Trophoblast cell (in vitro differentiated cells and primary cell): ENCODE results near the gene CXCL1.

ENCODE experiments used
- DNase-seq, 2 donors: peaks; one replicate each; pipeline ENCODE4 v3.0.0-alpha.2; 2016
- H2AFZ ChIP-seq: 2 replicates; pipeline ENCODE4 v1.6.1; 2013; ENCODE audit warnings: low read length, moderate library complexity, mild to moderate bottlenecking; ENCODE audit not compliant: insufficient read depth, poor library complexity
- H2AK5ac ChIP-seq: 2 replicates; pipeline ENCODE4 v1.6.1; 2013; ENCODE audit warnings: mild to moderate bottlenecking, low read length
- H2BK120ac ChIP-seq: 2 replicates; pipeline ENCODE4 v1.6.1; 2013; ENCODE audit warnings: low read length, mild to moderate bottlenecking, moderate library complexity; ENCODE audit not compliant: insufficient read depth, poor library complexity
- H2BK12ac ChIP-seq: 2 replicates; pipeline ENCODE4 v1.6.1; 2013; ENCODE audit warnings: mild to moderate bottlenecking, low read length, moderate library complexity
- H2BK5ac ChIP-seq: 2 replicates; pipeline ENCODE4 v1.6.1; 2013; ENCODE audit warnings: low read length, low read depth, moderate library complexity, mild to moderate bottlenecking; ENCODE audit not compliant: poor library complexity
- H3K14ac ChIP-seq: 2 replicates; pipeline ENCODE4 v1.6.1; 2013; ENCODE audit warnings: mild to moderate bottlenecking, low read length
- H3K18ac ChIP-seq: 2 replicates; pipeline ENCODE4 v1.6.1; 2013; ENCODE audit warnings: mild to moderate bottlenecking, low read length
- H3K23ac ChIP-seq: 2 replicates; pipeline ENCODE4 v1.6.1; 2013; ENCODE audit warnings: low read length
- H3K27ac ChIP-seq: 2 replicates; pipeline ENCODE4 v1.5.1; 2013; ENCODE audit warnings: low read depth, mild to moderate bottlenecking, inconsistent platforms, low read length, moderate library complexity
- H3K27me3 ChIP-seq: 2 replicates; pipeline ENCODE4 v1.6.1; 2013; ENCODE audit warnings: inconsistent platforms, mild to moderate bottlenecking, low read length, moderate library complexity; ENCODE audit not compliant: insufficient read depth
- H3K36me3 ChIP-seq, 2 experiments: 1 replicate in 1 of 2; 2 replicates in 1 of 2; pipeline ENCODE4 v1.6.1; 2013; ENCODE audit warnings: low read length in 2 of 2, mild to moderate bottlenecking in 2 of 2, moderate library complexity in 1 of 2; ENCODE audit not compliant: insufficient read depth in 2 of 2, control insufficient read depth in 1 of 2
- H3K4ac ChIP-seq: 2 replicates; pipeline ENCODE4 v1.6.1; 2013; ENCODE audit warnings: low read depth, mild to moderate bottlenecking, low read length, moderate library complexity
- H3K4me1 ChIP-seq, 2 experiments: 1 replicate in 1 of 2; 2 replicates in 1 of 2; pipeline ENCODE4 v1.6.1; 2013; ENCODE audit warnings: low read length in 2 of 2, mild to moderate bottlenecking in 2 of 2, moderate library complexity in 1 of 2; ENCODE audit not compliant: insufficient read depth in 2 of 2, control insufficient read depth in 1 of 2
- H3K4me2 ChIP-seq: 2 replicates; pipeline ENCODE4 v1.6.1; 2013; ENCODE audit warnings: inconsistent platforms, mild to moderate bottlenecking, low read length, moderate library complexity
- H3K4me3 ChIP-seq: 2 replicates; pipeline ENCODE4 v1.5.1; 2013; ENCODE audit warnings: mild to moderate bottlenecking, low read depth, low read length, inconsistent platforms
- H3K79me1 ChIP-seq: one replicate; pipeline ENCODE4 v1.6.1; 2013; ENCODE audit warnings: low read length
- H3K79me2 ChIP-seq: 2 replicates; pipeline ENCODE4 v1.6.1; 2013; ENCODE audit warnings: low read length, mild to moderate bottlenecking; ENCODE audit not compliant: control insufficient read depth, insufficient read depth, poor library complexity
- H3K9ac ChIP-seq: 2 replicates; pipeline ENCODE4 v1.6.1; 2013; ENCODE audit warnings: mild to moderate bottlenecking, low read length
- H3K9me3 ChIP-seq: 2 replicates; pipeline ENCODE4 v1.6.1; 2013; ENCODE audit warnings: low read depth, mild to moderate bottlenecking, control low read depth, inconsistent platforms, low read length; ENCODE audit not compliant: insufficient read depth
- H4K12ac ChIP-seq: 2 replicates; pipeline ENCODE4 v1.6.1; 2013; ENCODE audit warnings: low read depth, mild to moderate bottlenecking, low read length, moderate library complexity
- H4K8ac ChIP-seq: 2 replicates; pipeline ENCODE4 v1.6.1; 2013; ENCODE audit warnings: low read depth, mild to moderate bottlenecking, low read length, moderate library complexity
- H4K91ac ChIP-seq: one replicate; pipeline ENCODE4 v1.6.1; 2013; ENCODE audit warnings: low read depth, mild to moderate bottlenecking, low read length, moderate library complexity
- WGBS: extraction: QIAGEN DNeasy Blood & Tissue Kit; methylation state at CpG from one replicate; pipeline ENCODE4 v1.1.7; 2013; ENCODE audit warnings: missing lambda C conversion rate; ENCODE audit not compliant: insufficient read length, insufficient coverage; ENCODE audit errors: extremely low coverage; 5-methylcytosine and 5-hydroxymethylcytosine counted together

Gene CXCL1

DNA sequence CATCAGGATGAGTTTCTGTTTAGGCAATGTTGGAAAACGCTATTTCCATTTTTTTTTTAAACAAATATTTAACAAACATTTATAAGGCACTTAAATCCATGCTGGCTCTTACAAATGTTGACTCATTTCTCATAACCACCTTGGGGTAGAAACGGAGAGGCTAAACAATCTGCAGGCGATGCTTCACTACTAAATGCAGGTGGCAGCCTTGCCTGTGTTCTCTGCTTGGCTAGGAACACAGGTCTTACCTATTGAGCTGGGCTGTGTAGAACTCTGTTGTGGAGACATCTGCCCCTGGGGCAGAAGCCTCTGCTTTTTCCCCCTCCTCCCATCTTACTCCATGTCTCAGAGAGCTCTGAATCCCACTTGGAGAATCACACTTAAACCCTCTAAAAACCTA is 1.4 kb upstream of the CXCL1 start:
- no peak overlapping the region for H3K23ac ChIP-seq
- no peak overlapping the region for H3K4ac ChIP-seq
- H3K14ac ChIP-seq: no peak overlapping the region
- no peak overlapping the region for H3K9ac ChIP-seq
- peaks cover 5 to 8% of the 10 kb centered on the region in 2 experiments for H3K4me1 ChIP-seq
- no peak overlapping the region for H2AK5ac ChIP-seq
- no peak overlapping the region for H4K91ac ChIP-seq
- no peak overlapping the region for H3K4me2 ChIP-seq
- H2BK5ac ChIP-seq: no peak overlapping the region
- H3K79me2 ChIP-seq: no peaks in the 10 kb centered on the region
- DNase-seq: peak in 1 of 2 donors; percentile 48
- no peak overlapping the region for H2AFZ ChIP-seq
- H3K4me3 ChIP-seq: no peak overlapping the region
- H4K12ac ChIP-seq: no peak overlapping the region
- no peaks in the 10 kb centered on the region for H3K27me3 ChIP-seq
- no peak overlapping the region for H2BK120ac ChIP-seq
- H2BK12ac ChIP-seq: no peak overlapping the region
- no peak overlapping the region for H3K27ac ChIP-seq
- no peak overlapping the region for H4K8ac ChIP-seq
- WGBS: no CpG with 5 or more reads among the region's 3 CpGs
- no peaks in the 10 kb centered on the region for H3K79me1 ChIP-seq
- no peak overlapping the region for H3K18ac ChIP-seq
- H3K36me3 ChIP-seq: no peaks in the 10 kb centered on the region
- H3K9me3 ChIP-seq: peaks cover 1% of the 10 kb centered on the region

DNA sequence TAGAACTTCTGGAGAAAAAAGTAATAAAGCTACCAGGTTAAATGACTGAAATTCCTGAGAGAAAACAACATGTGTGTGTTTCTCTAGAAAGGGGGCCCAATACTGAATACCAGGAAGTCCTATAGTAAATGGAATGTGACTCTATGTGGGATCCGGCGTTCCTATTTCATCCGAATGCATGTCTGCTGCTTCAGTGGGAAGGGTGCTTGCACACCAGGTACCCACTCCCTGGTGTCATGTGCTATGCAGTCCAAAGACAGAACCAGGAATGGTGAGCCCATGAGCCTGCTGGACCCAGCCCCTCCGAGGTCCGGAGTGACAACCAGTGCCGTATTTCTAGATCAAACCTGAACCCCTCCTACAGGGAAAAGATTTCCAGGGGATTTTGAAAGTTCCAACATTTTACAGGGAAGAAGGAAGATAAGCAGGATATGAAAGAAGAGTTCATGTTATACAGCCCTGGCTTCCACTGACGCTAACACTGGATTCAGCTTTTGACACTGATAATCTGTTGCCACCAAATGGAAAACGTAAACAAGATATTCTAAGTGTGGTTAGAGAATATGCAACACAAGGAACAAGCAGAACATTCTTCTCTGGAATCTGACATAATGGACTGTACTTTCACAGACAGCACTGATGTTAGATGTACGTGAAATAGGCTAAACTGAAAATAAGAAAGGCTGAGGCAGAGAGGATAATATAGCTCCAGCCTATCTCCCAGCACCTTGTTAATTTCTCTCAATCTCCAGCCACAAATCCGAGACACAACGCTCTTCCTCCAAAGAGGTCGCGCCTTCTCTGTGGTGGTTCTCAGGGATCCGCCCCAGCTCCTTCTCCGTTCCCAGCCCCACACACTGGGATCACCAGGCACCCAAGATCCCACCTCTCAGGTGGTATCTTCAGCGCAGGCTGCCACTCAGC is 725 bp upstream of the CXCL1 start:
- Histone ChIP-seq H2BK12ac (no peak overlapping the region), H3K9ac (no peak overlapping the region), H4K91ac (no peak overlapping the region), H3K4me2 (peak overlapping the region; percentile 95), H3K27me3 (no peaks in the 10 kb centered on the region), H3K27ac (no peak overlapping the region), H3K4me3 (peak overlapping the region; percentile 69), H3K4ac (no peak overlapping the region), H3K18ac (no peak overlapping the region), H3K4me1 (peaks cover 5 to 8% of the 10 kb centered on the region in 2 experiments), H3K23ac (no peak overlapping the region), H2BK120ac (no peak overlapping the region), H4K8ac (peak overlapping the region; percentile 25), H3K79me1 (no peaks in the 10 kb centered on the region), H2AK5ac (no peak overlapping the region), H3K79me2 (no peaks in the 10 kb centered on the region), H3K9me3 (peaks cover 1% of the 10 kb centered on the region), H4K12ac (no peak overlapping the region), H3K36me3 (no peaks in the 10 kb centered on the region), H2AFZ (peak overlapping the region; percentile 15), H3K14ac (no peak overlapping the region), H2BK5ac (no peak overlapping the region)
- no CpG with 5 or more reads among the region's 16 CpGs for WGBS
- DNase-seq: peak in 1 of 2 donors; percentile 15

DNA sequence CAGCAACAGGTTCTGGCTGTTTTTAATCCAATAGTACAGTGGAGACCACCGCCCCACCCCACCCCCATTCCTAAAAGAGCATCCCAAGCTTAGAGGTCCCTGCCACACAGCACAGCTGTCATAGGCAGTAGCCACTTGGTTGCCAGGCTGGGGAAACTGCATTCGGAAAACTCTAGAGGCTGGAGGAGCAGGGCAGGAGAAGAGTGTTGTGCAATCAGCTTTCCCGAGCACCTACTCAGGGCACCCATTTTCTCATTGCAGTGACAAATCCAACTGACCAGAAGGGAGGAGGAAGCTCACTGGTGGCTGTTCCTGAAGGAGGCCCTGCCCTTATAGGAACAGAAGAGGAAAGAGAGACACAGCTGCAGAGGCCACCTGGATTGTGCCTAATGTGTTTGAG is 1.1 kb downstream of the CXCL1 start:
- H3K27ac ChIP-seq: no peak overlapping the region
- H3K4me3 ChIP-seq: no peak overlapping the region
- H2BK12ac ChIP-seq: no peak overlapping the region
- no peaks in the 10 kb centered on the region for H3K36me3 ChIP-seq
- no peak overlapping the region for H2AK5ac ChIP-seq
- no peak overlapping the region for H4K8ac ChIP-seq
- no peaks in the 10 kb centered on the region for H3K79me1 ChIP-seq
- no peak overlapping the region for H4K91ac ChIP-seq
- H4K12ac ChIP-seq: no peak overlapping the region
- H3K18ac ChIP-seq: no peak overlapping the region
- no peak for DNase-seq
- peaks cover 5 to 8% of the 10 kb centered on the region in 2 experiments for H3K4me1 ChIP-seq
- no peak overlapping the region for H3K4ac ChIP-seq
- H3K14ac ChIP-seq: no peak overlapping the region
- no peak overlapping the region for H2AFZ ChIP-seq
- no peaks in the 10 kb centered on the region for H3K27me3 ChIP-seq
- H2BK120ac ChIP-seq: no peak overlapping the region
- H3K9me3 ChIP-seq: peaks cover 1% of the 10 kb centered on the region
- no peaks in the 10 kb centered on the region for H3K79me2 ChIP-seq
- no peak overlapping the region for H2BK5ac ChIP-seq
- no peak overlapping the region for H3K4me2 ChIP-seq
- H3K23ac ChIP-seq: peak overlapping the region; percentile 77
- WGBS: no CpG with 5 or more reads among the region's 3 CpGs
- H3K9ac ChIP-seq: no peak overlapping the region

DNA sequence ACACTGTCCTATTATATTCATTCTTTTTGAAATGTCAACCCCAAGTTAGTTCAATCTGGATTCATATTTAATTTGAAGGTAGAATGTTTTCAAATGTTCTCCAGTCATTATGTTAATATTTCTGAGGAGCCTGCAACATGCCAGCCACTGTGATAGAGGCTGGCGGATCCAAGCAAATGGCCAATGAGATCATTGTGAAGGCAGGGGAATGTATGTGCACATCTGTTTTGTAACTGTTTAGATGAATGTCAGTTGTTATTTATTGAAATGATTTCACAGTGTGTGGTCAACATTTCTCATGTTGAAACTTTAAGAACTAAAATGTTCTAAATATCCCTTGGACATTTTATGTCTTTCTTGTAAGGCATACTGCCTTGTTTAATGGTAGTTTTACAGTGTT is 1.6 kb downstream of the CXCL1 start:
- Histone ChIP-seq H2BK5ac (no peak overlapping the region), H3K9ac (no peak overlapping the region), H4K8ac (no peak overlapping the region), H4K91ac (no peak overlapping the region), H3K79me2 (no peaks in the 10 kb centered on the region), H3K4me2 (no peak overlapping the region), H3K9me3 (peaks cover 1% of the 10 kb centered on the region), H3K4me3 (no peak overlapping the region), H3K4ac (no peak overlapping the region), H2BK12ac (no peak overlapping the region), H2BK120ac (no peak overlapping the region), H3K23ac (no peak overlapping the region), H3K27me3 (no peaks in the 10 kb centered on the region), H2AK5ac (no peak overlapping the region), H3K14ac (no peak overlapping the region), H3K18ac (no peak overlapping the region), H2AFZ (no peak overlapping the region), H3K27ac (no peak overlapping the region), H4K12ac (no peak overlapping the region), H3K79me1 (no peaks in the 10 kb centered on the region), H3K4me1 (peaks cover 5 to 8% of the 10 kb centered on the region in 2 experiments), H3K36me3 (no peaks in the 10 kb centered on the region)
- no peak for DNase-seq
- WGBS: no CpG with 5 or more reads among the region's 1 CpG
